DND-41 (cell line): ENCODE results near the gene TBCD.

Source experiments
- ATAC-seq: fragments of 200-7000 bp; cut with Tn5 transposase; 3 replicates; pipeline ENCODE4 v1.9.1; 2021; ENCODE audit warnings: low read depth; ENCODE audit not compliant: insufficient read depth
- DNase-seq: peaks from one replicate; pipeline ENCODE4 v3.0.0-alpha.2; 2020
- H2AFZ ChIP-seq: 2 replicates; pipeline ENCODE4 v1.6.0; 2012; ENCODE audit warnings: low read depth, low read length
- H3K27ac ChIP-seq: 2 replicates; pipeline ENCODE4 v1.5.1; 2012; ENCODE audit warnings: low read length, inconsistent platforms
- H3K27me3 ChIP-seq: fragments of 200-600 bp; sonication (generic); 2 replicates; pipeline ENCODE4 v1.6.0; 2012; ENCODE audit warnings: low read length, mild to moderate bottlenecking, inconsistent platforms; ENCODE audit not compliant: insufficient read depth, poor library complexity
- H3K36me3 ChIP-seq: 2 replicates; pipeline ENCODE4 v1.5.1; 2012; ENCODE audit warnings: low read length, inconsistent platforms; ENCODE audit not compliant: insufficient read depth
- H3K4me1 ChIP-seq: 2 replicates; pipeline ENCODE4 v1.5.1; 2012; ENCODE audit warnings: mild to moderate bottlenecking, low read length; ENCODE audit not compliant: insufficient read depth
- H3K4me2 ChIP-seq: 2 replicates; pipeline ENCODE4 v1.6.0; 2012; ENCODE audit warnings: mild to moderate bottlenecking, moderate library complexity, low read length, inconsistent platforms; ENCODE audit not compliant: insufficient read depth
- H3K4me3 ChIP-seq, 2 experiments: fragments of 200-600 bp in 1 of 2; shearing (Covaris generic) in 1 of 2; 2 replicates each; pipeline ENCODE4 v1.5.1; 2012 to 2016; ENCODE audit warnings: inconsistent platforms in 2 of 2, low read length in 2 of 2, mild to moderate bottlenecking in 2 of 2, low read depth in 1 of 2, moderate library complexity in 1 of 2
- H3K79me2 ChIP-seq: 2 replicates; pipeline ENCODE4 v1.6.0; 2012; ENCODE audit warnings: low read length, inconsistent platforms; ENCODE audit not compliant: insufficient read depth
- H3K9ac ChIP-seq: 2 replicates; pipeline ENCODE4 v1.6.0; 2012; ENCODE audit warnings: low read depth, mild to moderate bottlenecking, inconsistent platforms, low read length, moderate library complexity
- H3K9me3 ChIP-seq: 2 replicates; pipeline ENCODE4 v1.5.1; 2012; ENCODE audit warnings: low read length, moderate library complexity, mild to moderate bottlenecking, inconsistent platforms; ENCODE audit not compliant: insufficient read depth, severe bottlenecking
- H4K20me1 ChIP-seq: 2 replicates; pipeline ENCODE4 v1.6.0; 2012; ENCODE audit warnings: low read length; ENCODE audit not compliant: insufficient read depth
- EZH2 ChIP-seq: IDR thresholded peaks from 3 replicates; pipeline ENCODE4 v1.6.1; 2012; ENCODE audit warnings: borderline replicate concordance, low read depth, mild to moderate bottlenecking, moderate library complexity, low read length, inconsistent platforms; ENCODE audit not compliant: severe bottlenecking
- TF ChIP-seq, protein P1 (sequence below): IDR thresholded peaks from 2 replicates; pipeline ENCODE4 v1.5.1; 2012; ENCODE audit warnings: borderline replicate concordance, low read length, moderate library complexity, mild to moderate bottlenecking; ENCODE audit not compliant: poor library complexity, severe bottlenecking; ENCODE audit errors: extremely low read depth

Gene TBCD

DNA sequence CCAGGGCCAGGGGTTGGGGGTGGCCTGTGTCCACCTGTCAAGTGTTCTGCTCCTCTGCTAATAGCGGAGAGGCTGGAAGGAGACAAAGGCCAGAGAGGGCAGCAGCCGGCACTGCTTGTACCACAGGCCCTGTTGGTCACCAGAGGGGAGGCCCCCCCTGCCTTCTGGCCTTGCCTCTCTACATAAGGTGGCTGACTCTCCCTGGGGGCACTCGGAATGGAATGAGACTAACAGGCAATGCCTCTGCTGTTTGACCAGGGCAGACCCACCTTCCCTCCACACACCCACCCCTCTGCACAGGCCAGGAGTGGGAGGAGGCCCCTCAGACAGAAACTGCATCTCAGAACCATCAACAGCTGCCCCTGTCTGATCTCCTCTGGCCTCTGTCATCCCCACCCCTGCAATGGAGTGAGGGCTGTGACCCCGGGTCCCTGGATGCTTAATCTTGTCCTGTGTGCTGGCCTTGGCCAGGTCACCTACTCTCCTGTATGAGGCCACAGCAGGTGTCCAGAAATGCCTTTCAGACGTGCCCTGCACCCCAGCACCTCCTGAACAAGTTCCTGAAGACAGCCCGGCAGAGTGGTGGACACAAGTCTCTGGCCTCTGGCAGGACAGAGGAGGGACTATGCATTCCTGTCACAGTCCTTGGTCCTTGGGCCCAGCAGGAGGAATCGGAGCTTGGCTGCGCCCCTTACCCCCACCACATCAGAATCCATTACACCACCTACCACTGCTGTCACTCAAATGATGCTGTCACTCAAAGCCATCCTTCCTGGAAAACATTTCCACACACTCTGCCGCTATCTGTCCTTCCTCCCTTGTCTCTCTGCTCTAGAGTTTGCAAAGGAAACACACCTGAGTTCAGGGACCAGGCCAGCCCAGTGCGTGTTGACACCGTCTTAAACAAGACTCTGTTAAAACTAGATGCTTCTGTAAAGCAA, 195.5 kb downstream of the TBCD start:
- H3K9me3 ChIP-seq = peaks cover 31% of the 10 kb centered on the region
- 0 out of 2 replicates have a peak, but pooled peaks cover 3% of the 10 kb centered on the region for H3K79me2 ChIP-seq
- H3K27ac ChIP-seq = 0 out of 2 replicates have a peak overlapping the region, but pooled peaks have one; percentile 15
- H3K4me1 ChIP-seq = no peaks in the 10 kb centered on the region
- H3K36me3 ChIP-seq = peaks cover 94% of the 10 kb centered on the region
- no peak overlapping the region for H3K4me3 ChIP-seq
- peak; percentile 13; the same call in 1 of the 3 replicates for ATAC-seq
- no peaks in the 10 kb centered on the region for H3K27me3 ChIP-seq
- no peaks in the 10 kb centered on the region for H4K20me1 ChIP-seq
- DNase-seq = no peak
- H3K9ac ChIP-seq = no peak overlapping the region
- H2AFZ ChIP-seq = no peak overlapping the region
- no peak overlapping the region for H3K4me2 ChIP-seq
- no peak for TF ChIP-seq EZH2
- TF ChIP-seq, protein P1, sequence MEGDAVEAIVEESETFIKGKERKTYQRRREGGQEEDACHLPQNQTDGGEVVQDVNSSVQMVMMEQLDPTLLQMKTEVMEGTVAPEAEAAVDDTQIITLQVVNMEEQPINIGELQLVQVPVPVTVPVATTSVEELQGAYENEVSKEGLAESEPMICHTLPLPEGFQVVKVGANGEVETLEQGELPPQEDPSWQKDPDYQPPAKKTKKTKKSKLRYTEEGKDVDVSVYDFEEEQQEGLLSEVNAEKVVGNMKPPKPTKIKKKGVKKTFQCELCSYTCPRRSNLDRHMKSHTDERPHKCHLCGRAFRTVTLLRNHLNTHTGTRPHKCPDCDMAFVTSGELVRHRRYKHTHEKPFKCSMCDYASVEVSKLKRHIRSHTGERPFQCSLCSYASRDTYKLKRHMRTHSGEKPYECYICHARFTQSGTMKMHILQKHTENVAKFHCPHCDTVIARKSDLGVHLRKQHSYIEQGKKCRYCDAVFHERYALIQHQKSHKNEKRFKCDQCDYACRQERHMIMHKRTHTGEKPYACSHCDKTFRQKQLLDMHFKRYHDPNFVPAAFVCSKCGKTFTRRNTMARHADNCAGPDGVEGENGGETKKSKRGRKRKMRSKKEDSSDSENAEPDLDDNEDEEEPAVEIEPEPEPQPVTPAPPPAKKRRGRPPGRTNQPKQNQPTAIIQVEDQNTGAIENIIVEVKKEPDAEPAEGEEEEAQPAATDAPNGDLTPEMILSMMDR = no peak

DNA sequence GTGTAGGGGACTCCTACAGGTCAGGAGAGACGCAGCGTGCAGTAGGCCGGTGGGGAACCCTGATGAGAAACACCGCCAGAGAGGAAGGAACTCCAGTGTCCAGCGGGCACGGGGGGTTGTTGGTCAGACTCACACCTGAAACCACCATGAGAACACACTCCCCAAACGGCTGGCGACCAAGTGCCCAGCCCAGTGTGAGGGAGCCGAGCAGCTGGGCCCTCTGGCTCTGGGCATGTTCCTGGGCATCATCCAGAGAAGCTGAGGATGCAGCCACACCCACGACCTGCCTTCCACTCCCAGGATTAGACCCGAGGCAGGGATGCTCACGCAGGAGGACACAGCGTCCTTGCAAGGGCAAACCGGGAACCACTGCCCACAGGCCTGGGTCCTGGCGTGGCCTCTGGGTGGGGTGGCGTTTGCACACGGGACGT, 196.2 kb downstream of the TBCD start:
- Histone ChIP-seq H3K9ac (no peak overlapping the region), H3K4me1 (no peaks in the 10 kb centered on the region), H2AFZ (no peak overlapping the region), H3K79me2 (0 out of 2 replicates have a peak, but pooled peaks cover 3% of the 10 kb centered on the region), H3K9me3 (peaks cover 31% of the 10 kb centered on the region), H3K4me3 (no peak overlapping the region), H3K36me3 (peaks cover 88% of the 10 kb centered on the region), H4K20me1 (no peaks in the 10 kb centered on the region), H3K27me3 (no peaks in the 10 kb centered on the region), H3K27ac (no peak overlapping the region), H3K4me2 (no peak overlapping the region)
- DNase-seq (no peak), ATAC-seq (no peak)
- TF ChIP-seq, protein P1 = no peak

DNA sequence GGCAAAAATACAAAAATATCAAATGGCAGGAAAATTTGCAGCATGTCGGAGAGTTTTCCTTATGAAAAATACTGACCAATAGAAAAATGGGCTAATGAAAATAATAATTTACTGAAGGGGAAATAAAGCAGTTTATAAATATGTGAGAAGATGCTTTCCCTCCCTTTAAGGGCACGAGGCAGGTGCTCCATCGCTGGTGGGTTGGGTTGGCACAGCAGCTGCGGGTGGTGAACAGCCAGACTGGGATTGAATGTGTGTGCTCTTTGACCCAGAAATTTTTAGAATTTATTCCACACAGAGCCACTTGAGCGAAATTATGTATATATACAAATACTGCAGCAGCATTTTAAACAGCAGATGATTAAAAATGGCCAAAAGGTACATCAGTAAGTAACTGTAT, 197.1 kb downstream of the TBCD start:
- Histone ChIP-seq H3K9me3 (peaks cover 24% of the 10 kb centered on the region), H3K4me2 (no peak overlapping the region), H3K27ac (no peak overlapping the region), H3K4me3 (no peak overlapping the region), H3K27me3 (no peaks in the 10 kb centered on the region), H3K36me3 (peaks cover 79% of the 10 kb centered on the region), H3K9ac (no peak overlapping the region), H3K79me2 (0 out of 2 replicates have a peak, but pooled peaks cover 3% of the 10 kb centered on the region), H4K20me1 (no peaks in the 10 kb centered on the region), H3K4me1 (no peaks in the 10 kb centered on the region), H2AFZ (no peak overlapping the region)
- TF ChIP-seq, protein P1 = no peak
- TF ChIP-seq EZH2 = no peak
- DNase-seq = no peak
- no peak for ATAC-seq
